K562 (cell line): Measurements from ENCODE around the gene ZBTB22. TPM values are rescaled to one million over a fixed set of nuclear protein-coding genes. Genes with fewer than 3 reads are reported as not detected.

Source experiments
- ATAC-seq: fragments of 200-7000 bp; cut with Tn5 transposase; 3 replicates; pipeline ENCODE4 v1.9.1; 2020; ENCODE audit warnings: moderate library complexity
- BruUV-seq: library from RNA; stranded (reverse); fragments of 400-500 nt; replicated peaks from 2 replicates; lab custom pipeline; 2021; lab: Mats Ljungman, UMichigan
- CTCF ChIA-PET: fragments of 300-600 bp; formaldehyde crosslinking; extraction: SDS; loops from one replicate; lab custom pipeline; 2021; ENCODE audit warnings: low intra/inter-chr PET ratio; lab: Yijun Ruan, JAX
- POLR2A ChIA-PET: fragments of 300-600, 350-650 bp; sonication (Branson Sonifier 250); formaldehyde crosslinking; extraction: SDS; loops from one replicate; lab custom pipeline; 2021; ENCODE audit warnings: antibody characterized with exemption, inconsistent platforms; lab: Yijun Ruan, JAX
- DNase-seq, 4 experiments: peaks; one replicate each; pipeline versions ENCODE4 v3.0.0 to v3.0.0-alpha.2; 2011 to 2018; ENCODE audit warnings: low spot score in 3 of 4, mixed read lengths in 3 of 4; ENCODE audit errors: extremely low read depth in 1 of 4
- FAIRE-seq: peaks from 2 replicates; lab custom pipeline; 2011; peaks lifted over from hg19 to GRCh38; lab: Jason Lieb, UNC
- H2AFZ ChIP-seq: 2 replicates; pipeline ENCODE4 v1.6.0; 2011; ENCODE audit warnings: low read depth, low read length, control low read depth, inconsistent platforms
- H3K27ac ChIP-seq: fragments of 200-600 bp; 3 replicates; pipeline ENCODE4 v1.8.0; 2011; ENCODE audit warnings: low read depth, mild to moderate bottlenecking, control low read depth, inconsistent platforms, low read length, moderate library complexity, mixed read lengths; ENCODE audit errors: extremely low read depth
- H3K27me3 ChIP-seq, 2 experiments: fragments of 300-600 bp in 1 of 2; 2 replicates in 1 of 2; 3 replicates in 1 of 2; pipeline versions ENCODE4 v1.6.0 to v1.8.0; 2011; ENCODE audit warnings: inconsistent platforms in 2 of 2, low read length in 2 of 2, mild to moderate bottlenecking in 1 of 2, mixed read lengths in 1 of 2, moderate library complexity in 1 of 2; ENCODE audit not compliant: control insufficient read depth in 2 of 2, insufficient read depth in 2 of 2
- H3K36me3 ChIP-seq: fragments of 300-600 bp; 3 replicates; pipeline ENCODE4 v1.8.0; 2011; ENCODE audit warnings: mild to moderate bottlenecking, low read length, inconsistent platforms; ENCODE audit not compliant: control insufficient read depth, insufficient read depth
- H3K4me1 ChIP-seq, 2 experiments: fragments of 200-600 bp in 1 of 2; replicated peaks in 1 of 2; 2 replicates in 1 of 2; 3 replicates in 1 of 2; pipeline versions ENCODE4 v1.5.1 to v1.8.0; 2011; ENCODE audit warnings: inconsistent platforms in 2 of 2, low read length in 2 of 2, mild to moderate bottlenecking in 1 of 2, mixed read lengths in 1 of 2, moderate library complexity in 1 of 2; ENCODE audit not compliant: control insufficient read depth in 2 of 2, insufficient read depth in 2 of 2
- H3K4me2 ChIP-seq: 2 replicates; pipeline ENCODE4 v1.6.1; 2011; ENCODE audit warnings: low read length, control low read depth, inconsistent platforms, mixed read lengths; ENCODE audit not compliant: insufficient read depth
- H3K4me3 ChIP-seq: fragments of 200-600 bp; sonication (generic), shearing (Covaris generic); 2 replicates; pipeline ENCODE4 v1.5.1; 2016; ENCODE audit warnings: control low read depth, inconsistent platforms
- H3K79me2 ChIP-seq: fragments of 200-600 bp; 3 replicates; pipeline ENCODE4 v1.8.0; 2011; ENCODE audit warnings: low read length, inconsistent platforms; ENCODE audit not compliant: control insufficient read depth, insufficient read depth
- H3K9ac ChIP-seq, 2 experiments: 2 replicates each; pipeline versions ENCODE4 v1.6.0 to v1.6.1; 2011; ENCODE audit warnings: low read depth in 2 of 2, low read length in 2 of 2, control low read depth in 1 of 2, inconsistent platforms in 1 of 2, mild to moderate bottlenecking in 1 of 2, mixed read lengths in 1 of 2; ENCODE audit not compliant: insufficient read depth in 1 of 2
- H3K9me1 ChIP-seq: one replicate; pipeline ENCODE4 v1.6.0; 2011; ENCODE audit warnings: inconsistent platforms, mild to moderate bottlenecking, low read length, moderate library complexity; ENCODE audit not compliant: control insufficient read depth, insufficient read depth
- H3K9me3 ChIP-seq: replicated peaks from 2 replicates; pipeline ENCODE4 v1.5.1; 2011; ENCODE audit warnings: low read depth, low read length, inconsistent platforms; ENCODE audit not compliant: control insufficient read depth, insufficient read depth
- H4K20me1 ChIP-seq: replicated peaks from 2 replicates; pipeline ENCODE4 v1.6.1; 2011; ENCODE audit warnings: low read length, inconsistent platforms, mixed read lengths; ENCODE audit not compliant: control insufficient read depth, insufficient read depth
- CHD4 ChIP-seq: fragments of 200-600 bp; sonication (generic); IDR thresholded peaks from 3 replicates; pipeline ENCODE4 v1.6.1; 2012; ENCODE audit warnings: low read depth, mild to moderate bottlenecking, mixed read lengths, low read length, inconsistent platforms; ENCODE audit not compliant: insufficient read depth, insufficient replicate concordance, poor library complexity, severe bottlenecking
- GABPB2 ChIP-seq: fragments of 250-450 bp; sonication (Bioruptor Pico); conservative IDR thresholded peaks from 2 replicates; pipeline ENCODE4 v1.5.1; 2021; ENCODE audit warnings: mild to moderate bottlenecking
- HDAC1 ChIP-seq, 2 experiments: fragments of 450-650 bp; IDR thresholded peaks; 2 replicates each; pipeline ENCODE4 v1.6.1; 2016 to 2017; ENCODE audit warnings: inconsistent platforms in 1 of 2, mild to moderate bottlenecking in 1 of 2, moderate library complexity in 1 of 2
- KLF10 ChIP-seq: fragments of 250-450 bp; sonication (Bioruptor Pico); IDR thresholded peaks from 2 replicates; pipeline ENCODE4 v1.6.1; 2021; ENCODE audit warnings: matching md5 sums
- MEF2D ChIP-seq: conservative IDR thresholded peaks from 2 replicates; pipeline ENCODE4 v1.6.1; 2016; ENCODE audit warnings: low read depth, missing genetic modification characterization, missing compliant biosample characterization
- NR2C1 ChIP-seq, 2 experiments: fragments of 450-650 bp; IDR thresholded peaks; 2 replicates each; pipeline ENCODE4 v1.6.1; 2017; ENCODE audit warnings: mild to moderate bottlenecking in 2 of 2, antibody characterized with exemption in 1 of 2, inconsistent platforms in 1 of 2, missing compliant biosample characterization in 1 of 2, missing genetic modification characterization in 1 of 2
- NR2C2 ChIP-seq, 2 experiments: fragments of 200-800 bp in 1 of 2; sonication (Bioruptor generic) in 1 of 2; sonication (generic) in 1 of 2; formaldehyde crosslinking in 1 of 2; IDR thresholded peaks; 2 replicates each; pipeline versions ENCODE4 v1.6.1 to v1.8.0; 2016 to 2022; ENCODE audit warnings: mild to moderate bottlenecking in 1 of 2, missing compliant biosample characterization in 1 of 2, missing genetic modification characterization in 1 of 2, missing genetic modification reagents in 1 of 2
- POLR2AphosphoS5 ChIP-seq: IDR thresholded peaks from 2 replicates; pipeline ENCODE4 v1.6.1; 2011; ENCODE audit warnings: mild to moderate bottlenecking, low read depth, low read length, moderate library complexity; ENCODE audit not compliant: control insufficient read depth, insufficient read depth
- SUPT5H ChIP-seq: fragments of 450-650 bp; IDR thresholded peaks from 2 replicates; pipeline ENCODE4 v1.6.1; 2016
- ZBTB1 ChIP-seq: sonication (generic); formaldehyde crosslinking; IDR thresholded peaks from 2 replicates; pipeline ENCODE4 v1.8.1; 2023; ENCODE audit warnings: missing genetic modification reagents, low read depth, mild to moderate bottlenecking, borderline replicate concordance
- ZBTB8A ChIP-seq: fragments of 450-650 bp; IDR thresholded peaks from 2 replicates; pipeline ENCODE4 v1.6.1; 2018; ENCODE audit warnings: mild to moderate bottlenecking, moderate library complexity; ENCODE audit not compliant: partially characterized antibody
- ZNF146 ChIP-seq: IDR thresholded peaks from one replicate; pipeline ENCODE4 v1.6.1; 2018; ENCODE audit warnings: missing compliant biosample characterization; ENCODE audit not compliant: unreplicated experiment
- ZNF232 ChIP-seq: sonication (generic); formaldehyde crosslinking; IDR thresholded peaks from 2 replicates; pipeline ENCODE4 v1.8.0; 2022; ENCODE audit warnings: mild to moderate bottlenecking, missing genetic modification reagents
- ZNF384 ChIP-seq: IDR thresholded peaks from 2 replicates; pipeline ENCODE4 v1.6.1; 2012; ENCODE audit warnings: low read depth, low read length, improper control_type of control experiment
- ZNF696 ChIP-seq: fragments of 250-450 bp; sonication (Bioruptor Pico); conservative IDR thresholded peaks from 2 replicates; pipeline ENCODE4 v1.4.0; 2020; ENCODE audit warnings: mild to moderate bottlenecking, moderate library complexity
- WGBS: fragments of 100-300 bp; shearing (Covaris generic); methylation state at CpG from one replicate; pipeline ENCODE4 v1.1.6; 2016; ENCODE audit warnings: low coverage, mixed read lengths; ENCODE audit not compliant: insufficient coverage; ENCODE audit errors: missing lambda C conversion rate; 5-methylcytosine and 5-hydroxymethylcytosine counted together
- in situ Hi-C: fragments of 300-500 bp; cut with MboI; formaldehyde crosslinking; loops from 4 replicates; pipeline ENCODE4 v1.15.0; 2018; ENCODE audit warnings: inconsistent platforms, mixed read lengths
- intact Hi-C: fragments of 100-400 bp; cut with micrococcal nuclease; formaldehyde crosslinking; loops from 2 replicates; pipeline ENCODE4 v1.14.2; 2022
- polyA plus RNA-seq, 8 experiments: library from polyadenylated mRNA; depleted of rRNA in 4 of 8; stranded (reverse) in 5 of 8; unstranded in 3 of 8; fragments of >200 nt; fragmentation: Nextera tagmentation in 2 of 8; fragmentation: Illumina TruSeq in 1 of 8; extraction: Ambion mirVana in 2 of 8; extraction: Trizol in 1 of 8; gene quantifications; 2 replicates each; pipeline versions ENCODE4 v1.2.1 to v1.2.3, GENCODE V29; 2011 to 2014; ENCODE audit warnings: inconsistent platforms in 1 of 8, missing spikeins in 1 of 8
- total RNA-seq, 7 experiments: library from RNA; depleted of rRNA in 6 of 7; stranded (reverse); fragments of >200 nt in 6 of 7; fragmentation: Illumina TruSeq in 2 of 7; extraction: Trizol in 2 of 7; gene quantifications; 2 replicates each; pipeline versions ENCODE4 v1.2.1 to v1.2.3, GENCODE V29; 2011 to 2021; ENCODE audit warnings: low replicate concordance in 1 of 7
- TF ChIP-seq, protein P1 (sequence below): sonication (generic); formaldehyde crosslinking; IDR thresholded peaks from 2 replicates; pipeline ENCODE4 v1.8.0; 2022; ENCODE audit warnings: mild to moderate bottlenecking, missing genetic modification reagents

Gene ZBTB22
- total and polyA plus RNA-seq, 9 of the 15 experiments (the other 6 are each of a cell fraction or from before 2014, with no cell fraction given), result 0.21 to 11.9 (median 7.1) TPM

DNA sequence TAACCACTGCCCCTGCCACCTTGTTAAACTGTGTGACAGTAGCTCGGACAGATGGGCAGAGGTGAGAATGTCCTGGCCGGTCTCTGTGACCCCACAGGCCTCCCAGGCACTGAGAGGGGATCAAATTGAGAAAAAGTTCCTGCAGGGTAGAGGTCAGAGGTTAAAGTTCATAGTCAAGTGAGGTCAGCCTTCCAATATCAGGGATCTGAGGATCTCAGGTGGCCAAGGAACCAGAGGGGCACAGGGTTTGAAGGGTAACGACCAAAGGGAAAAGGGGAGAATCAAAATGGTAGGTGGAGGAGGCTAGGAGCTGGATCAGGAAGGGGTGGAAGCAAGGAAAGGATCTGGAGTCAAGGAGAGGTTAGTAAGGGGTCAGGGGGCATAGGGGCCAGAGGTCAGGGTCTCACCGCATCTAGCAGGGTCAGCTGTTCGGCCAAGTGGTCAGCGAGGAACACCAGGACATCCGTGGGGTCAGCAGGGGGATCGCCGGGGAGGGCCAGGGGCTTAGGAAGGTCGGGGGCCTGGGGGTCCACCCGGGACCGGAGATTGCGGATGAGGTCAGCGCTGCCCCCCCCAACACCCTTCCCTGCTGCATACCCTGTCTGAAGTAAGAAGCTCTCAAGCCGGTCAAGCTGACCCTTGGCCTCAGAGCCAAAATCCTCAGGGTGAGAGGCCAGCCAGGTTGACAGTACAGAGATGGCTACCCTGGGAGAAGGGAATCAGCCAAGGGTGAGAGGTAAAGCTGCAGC lies 21.7 kb downstream of the ZBTB22 start:
- ChIA-PET CTCF (no interaction called here), POLR2A (interaction anchor here (0.5 to 1.3 kb wide), 5 partner anchors 12 to 98 kb away, joined by 3 to 4 read pairs (median 3); partner anchors contain the start of genes B3GALT4, RPS18 and VPS52)
- Histone ChIP-seq H3K9ac (peak overlapping the region in 1 of 2 experiments; percentile 35; a peak in 1 of 4 replicates), H3K27me3 (no peaks in the 10 kb centered on the region), H3K27ac (no peak overlapping the region), H3K9me3 (no peaks in the 10 kb centered on the region), H3K79me2 (peaks cover 41% of the 10 kb centered on the region), H3K4me3 (no peak overlapping the region), H2AFZ (no peak overlapping the region), H3K4me2 (no peak overlapping the region), H3K36me3 (peaks cover 61% of the 10 kb centered on the region), H3K4me1 (peaks cover 12 to 44% of the 10 kb centered on the region in 2 experiments), H3K9me1 (peaks cover 6% of the 10 kb centered on the region), H4K20me1 (0 out of 2 replicates have a peak, but pooled peaks cover 3% of the 10 kb centered on the region)
- no TSS peak for BruUV-seq
- WGBS, result 82% methylated on average over 15 of the region's 15 CpGs
- intact Hi-C loops (loop anchor here (5.0 kb wide), 3 partner anchors 97 to 132 kb away; partner anchors contain the start of genes KIFC1 and PHF1), in situ Hi-C loops (no loop called here)
- DNase-seq, result no peak
- no peak for FAIRE-seq
- no peak for ATAC-seq
- TF ChIP-seq GABPB2 (CRISPR knock-in tag) (no peak), MEF2D (tag) (no peak), ZBTB1 (CRISPR knock-in tag) (no peak), ZNF696 (no peak), KLF10 (CRISPR knock-in tag) (no peak), ZBTB8A (no peak), ZNF384 (no peak), POLR2AphosphoS5 (no peak), NR2C2 (CRISPR knock-in tag; IDR thresholded peaks at IDR 0.05) (peak; percentile 92), NR2C2 (tag; IDR thresholded peaks at IDR 0.05) (peak; percentile 90), SUPT5H (0 out of 2 replicates have a peak, but pooled peaks have one; percentile 27), ZNF232 (CRISPR knock-in tag) (no peak), ZNF146 (CRISPR knock-in tag) (no peak), CHD4 (no peak), NR2C1 (IDR thresholded peaks at IDR 0.05) (peak; percentile 96), NR2C1 (tag; IDR thresholded peaks at IDR 0.05) (peak; percentile 92), HDAC1 (IDR thresholded peaks at IDR 0.05) (no peak)
- TF ChIP-seq, protein P1, sequence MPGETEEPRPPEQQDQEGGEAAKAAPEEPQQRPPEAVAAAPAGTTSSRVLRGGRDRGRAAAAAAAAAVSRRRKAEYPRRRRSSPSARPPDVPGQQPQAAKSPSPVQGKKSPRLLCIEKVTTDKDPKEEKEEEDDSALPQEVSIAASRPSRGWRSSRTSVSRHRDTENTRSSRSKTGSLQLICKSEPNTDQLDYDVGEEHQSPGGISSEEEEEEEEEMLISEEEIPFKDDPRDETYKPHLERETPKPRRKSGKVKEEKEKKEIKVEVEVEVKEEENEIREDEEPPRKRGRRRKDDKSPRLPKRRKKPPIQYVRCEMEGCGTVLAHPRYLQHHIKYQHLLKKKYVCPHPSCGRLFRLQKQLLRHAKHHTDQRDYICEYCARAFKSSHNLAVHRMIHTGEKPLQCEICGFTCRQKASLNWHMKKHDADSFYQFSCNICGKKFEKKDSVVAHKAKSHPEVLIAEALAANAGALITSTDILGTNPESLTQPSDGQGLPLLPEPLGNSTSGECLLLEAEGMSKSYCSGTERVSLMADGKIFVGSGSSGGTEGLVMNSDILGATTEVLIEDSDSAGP (CRISPR knock-in tag), result no peak
